H9 (cell line): ENCODE data around the gene OR10A4. TPM values are rescaled to one million over a fixed set of nuclear protein-coding genes. Genes with fewer than 3 reads are reported as not detected.
A peak's percentile ranks its signal among the peaks of the same experiment; 100 is the strongest.

Experiments used
- DNase-seq: peaks from one replicate; pipeline ENCODE4 v3.0.0-alpha.2; 2017
- H2AFZ ChIP-seq: one replicate; pipeline ENCODE4 v1.6.1; 2013; ENCODE audit warnings: mild to moderate bottlenecking, low read length, control low read depth, moderate library complexity
- H2AK5ac ChIP-seq: 2 replicates; pipeline ENCODE4 v1.6.1; 2013; ENCODE audit warnings: low read length, control low read depth, mixed read lengths; ENCODE audit not compliant: insufficient read length
- H2BK120ac ChIP-seq: one replicate; pipeline ENCODE4 v1.6.1; 2013; ENCODE audit warnings: low read depth, mild to moderate bottlenecking, low read length, control low read depth, inconsistent platforms; ENCODE audit not compliant: poor library complexity, severe bottlenecking
- H2BK12ac ChIP-seq: 2 replicates; pipeline ENCODE4 v1.6.1; 2013; ENCODE audit warnings: low read length, control low read depth, mixed read lengths, low read depth; ENCODE audit not compliant: insufficient read length
- H2BK15ac ChIP-seq: 2 replicates; pipeline ENCODE4 v1.6.1; 2013; ENCODE audit warnings: low read depth, low read length, control low read depth
- H2BK20ac ChIP-seq: one replicate; pipeline ENCODE4 v1.6.1; 2013; ENCODE audit warnings: low read depth, mild to moderate bottlenecking, low read length, control low read depth, inconsistent platforms; ENCODE audit not compliant: poor library complexity, severe bottlenecking
- H2BK5ac ChIP-seq: 2 replicates; pipeline ENCODE4 v1.6.1; 2013; ENCODE audit warnings: low read length, control low read depth, mixed read lengths; ENCODE audit not compliant: insufficient read length
- H3K14ac ChIP-seq: 2 replicates; pipeline ENCODE4 v1.6.1; 2013; ENCODE audit warnings: low read length, control low read depth; ENCODE audit not compliant: insufficient read depth
- H3K18ac ChIP-seq: 2 replicates; pipeline ENCODE4 v1.6.1; 2013; ENCODE audit warnings: low read depth, mild to moderate bottlenecking, mixed read lengths, low read length, control low read depth; ENCODE audit not compliant: insufficient read length
- H3K23ac ChIP-seq: 2 replicates; pipeline ENCODE4 v1.6.1; 2013; ENCODE audit warnings: low read length, control low read depth, mixed read lengths, low read depth; ENCODE audit not compliant: insufficient read length
- H3K23me2 ChIP-seq: 2 replicates; pipeline ENCODE4 v1.6.1; 2013; ENCODE audit warnings: low read depth, mild to moderate bottlenecking, mixed read lengths, low read length, control low read depth; ENCODE audit not compliant: insufficient read length, poor library complexity, severe bottlenecking
- H3K27ac ChIP-seq: 2 replicates; pipeline ENCODE4 v1.5.1; 2013; ENCODE audit warnings: low read length, control low read depth, mixed read lengths, low read depth; ENCODE audit not compliant: insufficient read length
- H3K27me3 ChIP-seq: 2 replicates; pipeline ENCODE4 v1.6.1; 2013; ENCODE audit warnings: low read length, control low read depth, inconsistent platforms; ENCODE audit not compliant: insufficient read depth
- H3K4ac ChIP-seq: 2 replicates; pipeline ENCODE4 v1.6.1; 2013; ENCODE audit warnings: low read depth, mild to moderate bottlenecking, control low read depth, inconsistent platforms, low read length, moderate library complexity
- H3K4me1 ChIP-seq: 2 replicates; pipeline ENCODE4 v1.6.1; 2013; ENCODE audit warnings: low read length, control low read depth, inconsistent platforms; ENCODE audit not compliant: insufficient read depth
- H3K4me2 ChIP-seq: 2 replicates; pipeline ENCODE4 v1.6.1; 2013; ENCODE audit warnings: low read length, control low read depth, mixed read lengths; ENCODE audit not compliant: insufficient read length, insufficient read depth
- H3K56ac ChIP-seq: 2 replicates; pipeline ENCODE4 v1.6.1; 2013; ENCODE audit warnings: low read depth, mild to moderate bottlenecking, mixed read lengths, low read length, control low read depth; ENCODE audit not compliant: insufficient read length
- H3K79me1 ChIP-seq: 2 replicates; pipeline ENCODE4 v1.6.1; 2013; ENCODE audit warnings: low read depth, mild to moderate bottlenecking, moderate library complexity, low read length, control low read depth, inconsistent platforms; ENCODE audit not compliant: insufficient read depth, poor library complexity, severe bottlenecking
- H3K79me2 ChIP-seq: 2 replicates; pipeline ENCODE4 v1.6.1; 2013; ENCODE audit warnings: low read length, control low read depth, inconsistent platforms; ENCODE audit not compliant: insufficient read depth
- H3K9ac ChIP-seq: 2 replicates; pipeline ENCODE4 v1.6.1; 2013; ENCODE audit warnings: low read length, control low read depth, mixed read lengths; ENCODE audit not compliant: insufficient read length; ENCODE audit errors: extremely low read depth
- H3K9me3 ChIP-seq: one replicate; pipeline ENCODE4 v1.6.1; 2013; ENCODE audit warnings: low read depth, low read length, inconsistent platforms; ENCODE audit not compliant: control insufficient read depth
- H3T11ph ChIP-seq: one replicate; pipeline ENCODE4 v1.6.1; 2013; ENCODE audit warnings: mild to moderate bottlenecking, low read length, control low read depth, inconsistent platforms
- H4K20me1 ChIP-seq: one replicate; pipeline ENCODE4 v1.6.1; 2013; ENCODE audit not compliant: control insufficient read depth, insufficient read length, insufficient read depth
- H4K5ac ChIP-seq: 2 replicates; pipeline ENCODE4 v1.6.1; 2013; ENCODE audit warnings: low read depth, mild to moderate bottlenecking, mixed read lengths, low read length, control low read depth; ENCODE audit not compliant: insufficient read length
- H4K8ac ChIP-seq: replicated peaks from 2 replicates; pipeline ENCODE4 v1.6.1; 2013; ENCODE audit warnings: low read length, control low read depth, mixed read lengths, low read depth; ENCODE audit not compliant: insufficient read length
- H4K91ac ChIP-seq: 2 replicates; pipeline ENCODE4 v1.6.1; 2013; ENCODE audit warnings: low read depth, mild to moderate bottlenecking, moderate library complexity, mixed read lengths, low read length, control low read depth; ENCODE audit not compliant: insufficient read length
- H3K27ac Mint-ChIP-seq, 3 experiments: 2 replicates in 2 of 3; 3 replicates in 1 of 3; pipeline ENCODE4 v1.8.0; 2020 to 2021; ENCODE audit warnings: mixed read lengths in 3 of 3, mild to moderate bottlenecking in 1 of 3, moderate library complexity in 1 of 3
- H3K27me3 Mint-ChIP-seq: 2 replicates; pipeline ENCODE4 v1.8.0; 2021; ENCODE audit warnings: low read depth, mild to moderate bottlenecking, moderate library complexity, mixed read lengths
- H3K36me3 Mint-ChIP-seq, 3 experiments: 2 replicates in 2 of 3; 3 replicates in 1 of 3; pipeline ENCODE4 v1.8.0; 2020 to 2021; ENCODE audit warnings: low read depth in 3 of 3, mixed read lengths in 3 of 3; ENCODE audit not compliant: insufficient read depth in 1 of 3
- H3K4me1 Mint-ChIP-seq, 2 experiments: 2 replicates each; pipeline ENCODE4 v1.8.0; 2020; ENCODE audit warnings: mixed read lengths in 2 of 2
- H3K4me3 Mint-ChIP-seq, 2 experiments: 2 replicates in 1 of 2; 3 replicates in 1 of 2; pipeline ENCODE4 v1.8.0; 2020 to 2021; ENCODE audit warnings: mild to moderate bottlenecking in 2 of 2, mixed read lengths in 2 of 2, moderate library complexity in 1 of 2
- H3K9me3 Mint-ChIP-seq, 2 experiments: 2 replicates in 1 of 2; 3 replicates in 1 of 2; pipeline ENCODE4 v1.8.0; 2020; ENCODE audit warnings: mild to moderate bottlenecking in 2 of 2, mixed read lengths in 2 of 2, moderate library complexity in 1 of 2
- CTCF ChIP-seq: fragments of 200-600 bp; sonication (generic); conservative IDR thresholded peaks from 3 replicates; pipeline ENCODE4 v1.8.0; 2021; ENCODE audit warnings: antibody characterized with exemption, mild to moderate bottlenecking
- WGBS: extraction: QIAGEN DNeasy Blood & Tissue Kit; methylation state at CpG from one replicate; pipeline ENCODE4 v1.1.7; 2013; ENCODE audit warnings: missing lambda C conversion rate, low lambda C conversion rate, mixed read lengths; ENCODE audit not compliant: insufficient read length; ENCODE audit errors: extremely low coverage; 5-methylcytosine and 5-hydroxymethylcytosine counted together
- total RNA-seq: library from RNA; stranded (reverse); gene quantifications from 2 replicates; pipeline ENCODE4 v1.2.1, GENCODE V29; 2021

OR10A4 gene
- total RNA-seq, 1 experiment from 2014 or later: not detected

- Mint-ChIP-seq H3K27ac (peak overlapping the region in 2 of 3 experiments; percentile 80 to 98; a peak in 6 of 7 replicates), H3K4me3 (no peak overlapping the region)
- no CpG with 5 or more reads among the region's 2 CpGs for WGBS
These were observed 32.8 kb upstream of the OR10A4 start for GRCh38 chr11:6843670-6844069.

More at GRCh38 chr11:6843670-6844069, 32.8 kb upstream of the OR10A4 start:
- H3K4me2 ChIP-seq: no peak overlapping the region
- no peaks in the 10 kb centered on the region for H3K9me3 ChIP-seq
- H3K14ac ChIP-seq: no peak overlapping the region
- H3K9me3 Mint-ChIP-seq: peaks cover 10 to 22% of the 10 kb centered on the region in 2 experiments
- H2BK12ac ChIP-seq: no peak overlapping the region
- no peak for TF ChIP-seq CTCF
- H3K27ac ChIP-seq: no peak overlapping the region
- no peak overlapping the region for H4K5ac ChIP-seq
- no peak overlapping the region for H2BK15ac ChIP-seq
- DNase-seq: no peak
- peaks cover 3 to 23% (median 14%) of the 10 kb centered on the region in 3 experiments; a peak in 5 of 7 replicates for H3K36me3 Mint-ChIP-seq
- no peak overlapping the region for H3T11ph ChIP-seq
- H2AFZ ChIP-seq: no peak overlapping the region
- H4K20me1 ChIP-seq: no peaks in the 10 kb centered on the region
- no peaks in the 10 kb centered on the region for H3K27me3 ChIP-seq
- H3K23me2 ChIP-seq: no peaks in the 10 kb centered on the region
- peaks cover 23 to 24% of the 10 kb centered on the region in 2 experiments for H3K4me1 Mint-ChIP-seq
- no peak overlapping the region for H2BK120ac ChIP-seq
- H3K18ac ChIP-seq: no peak overlapping the region
- H2AK5ac ChIP-seq: no peak overlapping the region
- H4K91ac ChIP-seq: no peak overlapping the region
- no peak overlapping the region for H3K9ac ChIP-seq
- H3K4ac ChIP-seq: no peak overlapping the region
- no peak overlapping the region for H4K8ac ChIP-seq
- no peak overlapping the region for H3K23ac ChIP-seq
- H3K79me1 ChIP-seq: no peaks in the 10 kb centered on the region
- H3K27me3 Mint-ChIP-seq: peaks cover 2% of the 10 kb centered on the region
- H3K56ac ChIP-seq: no peak overlapping the region
- no peaks in the 10 kb centered on the region for H3K4me1 ChIP-seq
- no peak overlapping the region for H2BK20ac ChIP-seq
- H2BK5ac ChIP-seq: no peak overlapping the region
- H3K79me2 ChIP-seq: no peaks in the 10 kb centered on the region
